ENCODE measurements around the gene SUCLA2.
"Not testable (repeated sequence)": the region's sequence is repeated elsewhere in the genome, so short reads cannot be mapped to it uniquely, and the experiment has no call there.

Gene SUCLA2

GRCh38 chr13:48001114-48001881, at the start of gene SUCLA2:
SUCLA2 (minus strand) TSS chr13:48001273; CDS start chr13:48001269, 4 bp downstream.
- peak; percentile 89 for DNase-seq (ENCODE audit: low spot score)

DNA sequence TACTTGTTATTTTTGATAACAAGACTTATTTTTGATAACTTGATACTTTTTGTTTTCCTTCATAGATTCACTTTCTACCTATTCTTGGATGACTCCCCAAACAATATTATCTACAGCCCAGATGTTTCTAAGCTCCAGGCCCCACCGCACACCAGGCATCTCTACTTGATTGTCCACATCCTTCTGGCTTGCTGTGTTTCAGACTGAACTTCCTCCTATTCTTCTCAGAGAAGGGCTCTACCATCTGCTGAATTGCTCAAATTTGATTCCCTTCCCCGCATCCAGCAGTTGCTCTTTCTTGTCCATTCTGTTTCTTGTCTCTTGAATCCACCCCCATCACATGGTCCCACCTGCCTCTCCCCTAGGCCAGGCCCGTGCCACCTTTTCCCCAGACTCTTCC, 49.5 kb upstream of the SUCLA2 start:
- no peak for DNase-seq (ENCODE audit: low spot score)

GRCh38 chr13:48043789-48044503, 42.9 kb upstream of the SUCLA2 start:
- no peak for DNase-seq (ENCODE audit: low spot score)

GRCh38 chr13:48042894-48043293, 41.8 kb upstream of the SUCLA2 start:
- DNase-seq (ENCODE audit: low spot score), result no peak

DNA sequence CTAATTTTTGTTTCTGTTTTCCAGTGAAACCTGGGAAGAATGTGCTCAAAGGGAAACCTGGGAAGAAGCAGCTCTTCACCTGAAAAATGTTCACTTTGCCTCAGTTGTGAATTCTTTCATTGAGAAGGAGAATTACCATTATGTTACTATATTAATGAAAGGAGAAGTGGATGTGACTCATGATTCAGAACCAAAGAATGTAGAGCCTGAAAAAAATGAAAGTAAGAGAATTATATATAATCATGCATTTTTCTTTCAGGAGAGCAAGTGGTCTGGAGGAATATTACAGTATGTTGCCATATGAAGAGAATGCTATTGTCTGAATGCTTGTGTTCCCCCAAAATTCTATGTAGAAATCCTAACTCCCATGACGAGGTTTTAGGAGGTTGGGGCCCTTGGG, 39.8 kb upstream of the SUCLA2 start:
- DNase-seq (ENCODE audit: low spot score), result no peak

DNA sequence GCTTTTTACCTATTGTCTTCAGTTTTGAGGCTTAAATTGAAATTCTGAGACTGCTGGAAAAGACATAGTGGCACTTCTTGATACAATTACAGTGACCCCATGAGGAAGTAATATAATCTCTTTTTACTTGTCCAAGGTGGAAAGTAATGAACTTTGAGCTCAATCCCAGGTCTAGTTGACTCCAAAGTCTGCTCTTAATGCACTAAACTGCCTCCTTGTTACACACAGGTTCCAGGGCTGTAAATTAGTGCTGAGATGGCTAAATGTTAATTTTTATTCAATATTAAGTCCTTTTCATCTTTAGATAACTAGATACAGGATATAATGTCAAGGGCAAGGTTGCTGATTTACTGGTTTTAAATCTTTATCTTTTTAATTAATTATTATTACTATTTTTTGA, 39.0 kb upstream of the SUCLA2 start:
- DNase-seq (ENCODE audit: low spot score), result no peak

GRCh38 chr13:48038761-48039160, 37.7 kb upstream of the SUCLA2 start:
- DNase-seq (ENCODE audit: low spot score), result no peak

DNA sequence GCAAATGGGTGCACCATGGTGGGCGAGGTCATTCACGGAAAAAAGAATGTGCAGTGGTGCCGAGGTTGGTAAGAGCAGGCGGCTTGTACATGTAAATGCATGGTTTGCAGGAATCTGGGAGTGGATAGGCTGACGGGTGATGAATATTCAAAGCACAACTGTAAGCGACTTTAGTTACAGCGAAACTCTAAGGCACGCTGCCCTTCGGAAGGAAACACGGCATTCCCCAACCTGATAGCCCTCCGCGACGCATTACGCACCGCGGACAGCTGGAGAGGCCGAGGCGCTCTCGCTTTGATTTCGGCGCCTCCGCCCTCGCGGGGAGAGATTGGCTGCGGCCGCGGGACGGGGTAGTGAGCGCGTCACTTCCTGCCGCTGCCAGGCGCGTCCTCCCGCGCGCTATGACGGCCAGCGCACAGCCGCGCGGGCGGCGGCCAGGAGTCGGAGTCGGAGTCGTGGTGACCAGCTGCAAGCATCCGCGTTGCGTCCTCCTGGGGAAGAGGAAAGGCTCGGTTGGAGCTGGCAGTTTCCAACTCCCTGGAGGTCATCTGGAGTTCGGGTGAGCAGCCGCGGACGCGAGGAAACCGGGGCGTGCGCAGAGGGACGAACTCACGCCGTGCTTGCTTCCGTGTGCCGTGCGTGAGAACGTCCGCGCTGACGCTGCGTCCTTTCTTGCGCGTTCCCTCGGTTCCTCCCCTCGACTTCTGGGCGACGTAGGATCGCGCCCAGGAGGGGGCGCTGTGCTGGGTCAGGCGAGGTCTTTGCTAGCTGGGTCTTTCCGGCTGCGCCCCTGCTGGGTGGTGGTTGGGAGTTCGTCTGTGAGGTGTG, 36.5 kb upstream of the SUCLA2 start, which contains the start of gene NUDT15:
Gene NUDT15 (plus strand): TSS at position 381 of the 828 bp plus-strand sequence. CDS start 21 bp downstream, at position 402.
- peak; percentile 90 for DNase-seq (ENCODE audit: low spot score)

GRCh38 chr13:48029859-48030258, 28.8 kb upstream of the SUCLA2 start:
- DNase-seq (ENCODE audit: low spot score), result no peak

- no peak for DNase-seq (ENCODE audit: low spot score)
Measured at GRCh38 chr13:48028066-48028465, 27.0 kb upstream of the SUCLA2 start.

DNA sequence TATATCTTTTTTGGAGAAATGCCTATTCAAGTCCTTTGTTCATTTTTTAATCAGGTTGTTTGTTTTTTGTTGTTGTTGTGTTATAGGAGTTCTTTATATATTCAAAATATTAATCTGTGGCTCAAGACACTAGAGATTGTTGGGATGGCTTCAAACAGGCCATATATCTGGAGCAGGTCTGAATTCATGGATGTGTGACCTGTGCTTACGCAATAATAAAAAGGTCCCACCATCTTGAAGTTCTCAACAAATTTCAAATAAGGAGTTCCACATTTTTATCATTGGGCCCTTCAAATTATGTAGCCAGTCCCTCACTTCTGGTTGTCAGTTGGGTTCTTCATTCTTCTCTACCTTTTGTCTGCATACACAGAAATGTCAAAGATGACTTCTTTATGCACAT, 18.7 kb upstream of the SUCLA2 start:
- no peak for DNase-seq (ENCODE audit: low spot score)

DNA sequence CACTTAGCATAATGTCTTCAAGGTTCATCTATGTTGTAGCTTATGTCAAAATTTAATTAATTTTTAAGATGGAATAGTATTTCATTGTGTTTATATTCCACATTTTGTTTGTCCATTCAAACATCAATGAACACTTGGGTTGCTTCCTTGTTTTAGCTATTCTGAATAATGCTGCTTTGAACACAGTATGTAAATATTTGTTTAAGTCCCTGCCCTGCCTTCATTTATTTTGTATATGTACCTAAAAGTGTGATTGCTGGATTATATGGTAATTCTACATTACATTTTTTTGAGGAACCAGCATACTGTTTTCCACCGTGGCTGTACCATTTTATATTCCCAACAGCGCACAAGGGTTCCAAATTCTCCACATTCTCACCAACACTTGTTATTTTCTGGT, 17.6 kb upstream of the SUCLA2 start:
- no peak for DNase-seq (ENCODE audit: low spot score)

GRCh38 chr13:48014359-48014758, 13.3 kb upstream of the SUCLA2 start:
- no peak for DNase-seq (ENCODE audit: low spot score)

- no peak for DNase-seq (ENCODE audit: low spot score)
Measured at GRCh38 chr13:48012668-48013067, 11.6 kb upstream of the SUCLA2 start.

GRCh38 chr13:48010698-48011097, 9.6 kb upstream of the SUCLA2 start:
- no peak for DNase-seq (ENCODE audit: low spot score)

DNA sequence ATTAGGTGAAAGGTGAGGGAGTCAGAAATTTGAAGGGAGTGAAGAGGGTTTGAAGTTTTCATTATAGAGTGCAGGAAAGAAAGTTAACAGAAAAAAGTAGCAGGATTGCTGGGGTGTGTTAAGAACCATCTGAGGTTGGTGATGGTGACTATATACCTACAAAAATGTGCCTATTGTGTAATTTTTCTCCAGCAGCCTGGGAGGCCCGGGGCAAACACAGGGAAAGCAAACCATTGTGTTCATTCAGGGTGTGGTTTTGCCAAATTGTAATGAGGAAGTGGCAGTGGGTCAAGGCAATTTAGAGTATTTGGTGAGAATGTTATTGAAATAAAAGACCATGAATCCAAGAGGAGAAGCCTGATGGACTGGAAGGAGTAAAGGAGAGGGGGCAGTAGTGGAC, 8.2 kb upstream of the SUCLA2 start:
- DNase-seq (ENCODE audit: low spot score), result no peak

DNA sequence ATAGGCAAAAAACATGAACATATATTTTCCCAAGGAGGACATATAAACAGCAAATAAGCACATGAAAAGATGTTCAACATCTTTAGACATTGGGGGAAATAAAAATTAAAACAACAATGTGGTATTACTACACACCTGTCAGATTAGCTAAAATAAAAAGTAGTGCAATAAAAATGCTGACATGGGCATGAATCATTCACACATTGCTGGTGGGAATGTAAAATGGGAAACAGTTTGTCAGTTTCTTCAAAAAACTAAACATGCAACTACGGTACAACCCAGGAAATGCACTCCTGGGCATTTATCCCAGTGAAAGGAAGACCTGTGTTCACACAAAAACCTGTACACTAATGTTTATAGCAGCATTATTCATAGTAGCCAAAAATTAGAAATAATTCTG, 5.3 kb upstream of the SUCLA2 start:
- DNase-seq (ENCODE audit: low spot score), result no peak

DNA sequence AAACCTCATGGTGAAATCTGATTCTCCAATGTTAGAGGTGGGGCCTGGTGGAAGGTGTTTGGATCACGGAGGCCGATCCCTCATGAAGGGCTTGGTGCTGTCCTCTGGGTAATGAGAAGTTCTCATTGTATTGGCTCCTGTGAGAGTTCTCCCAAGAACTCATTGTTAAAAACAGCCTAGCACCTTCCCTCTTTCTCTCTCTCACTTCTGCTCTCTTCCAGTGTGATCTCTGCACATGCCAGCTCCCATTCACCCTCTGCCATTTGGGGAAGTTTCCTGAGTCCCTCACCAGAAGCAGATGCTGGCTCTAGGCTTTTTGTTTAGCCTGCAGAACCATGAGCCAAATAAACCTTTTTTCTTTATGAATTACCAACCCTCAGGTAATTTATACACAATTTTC, 3.1 kb upstream of the SUCLA2 start:
- DNase-seq (ENCODE audit: low spot score), result no peak

- DNase-seq (ENCODE audit: low spot score), result not testable (repeated sequence)
Measured at GRCh38 chr13:48001999-48002398, 926 bp upstream of the SUCLA2 start.

GRCh38 chr13:48000559-48001113, 437 bp downstream of the SUCLA2 start:
- DNase-seq (ENCODE audit: low spot score), result no peak

DNA sequence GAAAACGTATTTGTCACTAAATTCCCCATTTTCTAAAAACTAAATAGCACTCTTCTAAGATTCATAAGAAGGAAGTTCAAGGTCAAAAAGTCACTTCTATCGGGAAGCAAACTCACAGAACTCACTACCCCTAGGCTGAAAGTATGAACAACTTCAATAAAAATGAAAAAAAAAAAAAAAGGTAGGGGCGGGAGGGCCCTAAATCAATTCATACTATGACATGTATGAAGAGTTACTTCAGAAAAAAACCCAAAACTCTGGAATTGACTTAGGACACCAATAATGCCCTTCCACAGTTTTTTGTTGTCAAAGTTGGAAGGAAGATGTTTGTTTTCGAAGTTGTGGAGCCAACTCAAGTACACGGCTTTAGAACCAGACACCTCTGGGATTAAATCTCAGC, 1.1 kb downstream of the SUCLA2 start:
- no peak for DNase-seq (ENCODE audit: low spot score)

DNA sequence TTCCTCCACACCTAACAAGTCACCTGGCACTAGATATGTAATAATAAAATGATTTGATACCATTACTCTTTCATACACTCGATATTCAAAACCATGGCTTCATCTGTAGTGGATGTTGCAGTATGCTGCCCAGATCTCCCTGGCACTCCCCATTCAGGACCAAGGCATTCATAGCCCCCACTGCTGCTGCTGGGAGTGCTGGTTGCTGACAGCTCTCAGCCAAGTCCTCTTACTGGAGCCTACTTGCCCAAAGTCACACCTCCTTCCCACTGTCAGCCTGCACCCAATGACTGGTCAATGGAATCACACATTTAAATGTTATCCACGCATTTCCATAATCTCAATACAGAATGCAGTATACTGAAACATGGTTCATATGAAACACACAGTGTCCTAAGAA, 3.7 kb downstream of the SUCLA2 start:
- DNase-seq (ENCODE audit: low spot score), result no peak

Measured in HuH-7 (cell line).